ENCODE measurements around the gene DVL3.

The DVL3 gene

GRCh38 chr3:184209146-184209923, 54.2 kb downstream of the DVL3 start:
- no peak for TF ChIP-seq POLR2AphosphoS5 (IDR thresholded peaks at IDR 0.05; ENCODE audit: low read depth, low read length)
- no peak for TF ChIP-seq SIN3A (IDR thresholded peaks at IDR 0.05; ENCODE audit: borderline replicate concordance, insufficient read depth, low read length)
- TF ChIP-seq TAF1 (IDR thresholded peaks at IDR 0.05; ENCODE audit: borderline replicate concordance, insufficient read depth, low read length) = no peak
- TF ChIP-seq REST (IDR thresholded peaks at IDR 0.05; ENCODE audit: insufficient read depth in 1 of 2, low read depth in 2 of 2, low read length in 2 of 2) = no peak
- TF ChIP-seq FOXP2 (optimal IDR thresholded peaks at IDR 0.05; ENCODE audit: borderline replicate concordance, extremely low read depth, extremely low read length, insufficient read depth) = no peak

- no peak for TF ChIP-seq POLR2AphosphoS5 (IDR thresholded peaks at IDR 0.05; ENCODE audit: low read depth, low read length)
- no peak for TF ChIP-seq FOXP2 (optimal IDR thresholded peaks at IDR 0.05; ENCODE audit: borderline replicate concordance, extremely low read depth, extremely low read length, insufficient read depth)
- TF ChIP-seq SIN3A (IDR thresholded peaks at IDR 0.05; ENCODE audit: borderline replicate concordance, insufficient read depth, low read length) = no peak
- TF ChIP-seq REST (IDR thresholded peaks at IDR 0.05; ENCODE audit: insufficient read depth in 1 of 2, low read depth in 2 of 2, low read length in 2 of 2) = no peak
- TF ChIP-seq TAF1 (IDR thresholded peaks at IDR 0.05; ENCODE audit: borderline replicate concordance, insufficient read depth, low read length) = no peak
Measured at GRCh38 chr3:184211297-184211696, 56.1 kb downstream of the DVL3 start.

- no peak for TF ChIP-seq SIN3A (IDR thresholded peaks at IDR 0.05; ENCODE audit: borderline replicate concordance, insufficient read depth, low read length)
- no peak for TF ChIP-seq TAF1 (IDR thresholded peaks at IDR 0.05; ENCODE audit: borderline replicate concordance, insufficient read depth, low read length)
- no peak for TF ChIP-seq REST (IDR thresholded peaks at IDR 0.05; ENCODE audit: insufficient read depth in 1 of 2, low read depth in 2 of 2, low read length in 2 of 2)
- TF ChIP-seq POLR2AphosphoS5 (IDR thresholded peaks at IDR 0.05; ENCODE audit: low read depth, low read length) = no peak
- no peak for TF ChIP-seq FOXP2 (optimal IDR thresholded peaks at IDR 0.05; ENCODE audit: borderline replicate concordance, extremely low read depth, extremely low read length, insufficient read depth)
Measured at GRCh38 chr3:184211718-184212117, 56.5 kb downstream of the DVL3 start.

GRCh38 chr3:184218814-184219213, 63.6 kb downstream of the DVL3 start:
- TF ChIP-seq SIN3A (IDR thresholded peaks at IDR 0.05; ENCODE audit: borderline replicate concordance, insufficient read depth, low read length) (no peak), FOXP2 (optimal IDR thresholded peaks at IDR 0.05; ENCODE audit: borderline replicate concordance, extremely low read depth, extremely low read length, insufficient read depth) (no peak), POLR2AphosphoS5 (IDR thresholded peaks at IDR 0.05; ENCODE audit: low read depth, low read length) (no peak), TAF1 (IDR thresholded peaks at IDR 0.05; ENCODE audit: borderline replicate concordance, insufficient read depth, low read length) (no peak), REST (IDR thresholded peaks at IDR 0.05; ENCODE audit: insufficient read depth in 1 of 2, low read depth in 2 of 2, low read length in 2 of 2) (no peak)

Measured in PFSK-1 (cell line).